Cardiac fibroblast (primary cell): ENCODE data around the gene IL18BP.

Source experiments
- DNase-seq, 2 donors: peaks; one replicate each; pipeline versions ENCODE4 v3.0.0 to v3.0.0-alpha.2; 2010; ENCODE audit warnings: low read depth in 2 of 2
- H3K4me3 ChIP-seq, 2 donors: replicated peaks in 1 of 2; 1 replicate in 1 of 2; 2 replicates in 1 of 2; pipeline ENCODE4 v1.5.1; 2011; ENCODE audit warnings: low read depth in 2 of 2, low read length in 2 of 2, mild to moderate bottlenecking in 2 of 2, moderate library complexity in 1 of 2
- TF ChIP-seq, protein P1 (sequence below): IDR thresholded peaks from one replicate; pipeline ENCODE4 v1.5.1; 2011; ENCODE audit warnings: low read depth, mild to moderate bottlenecking, low read length, inconsistent platforms

IL18BP gene

DNA sequence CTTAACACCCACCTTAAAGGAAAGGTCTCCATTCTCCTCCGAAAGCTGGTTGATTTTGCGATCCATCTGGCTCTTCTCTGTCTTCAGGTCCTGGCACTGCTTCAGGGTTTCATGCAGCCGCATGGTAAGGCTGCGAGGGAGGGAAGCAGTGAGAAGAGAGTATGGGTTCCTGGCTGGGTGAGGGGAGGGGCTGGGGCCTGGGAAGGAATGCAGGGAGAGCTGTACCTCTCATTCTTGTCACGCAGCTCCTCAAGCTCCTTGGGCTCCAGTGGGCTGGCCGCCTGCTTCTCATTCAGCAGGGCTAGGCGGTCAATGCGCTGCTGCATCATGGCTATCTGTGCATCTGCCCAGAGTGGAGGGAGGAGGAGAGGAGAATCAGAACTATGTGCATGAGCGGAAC is 19.5 kb downstream of the IL18BP start:
- DNase-seq = no peak
- no peak overlapping the region for H3K4me3 ChIP-seq
- TF ChIP-seq, protein P1, sequence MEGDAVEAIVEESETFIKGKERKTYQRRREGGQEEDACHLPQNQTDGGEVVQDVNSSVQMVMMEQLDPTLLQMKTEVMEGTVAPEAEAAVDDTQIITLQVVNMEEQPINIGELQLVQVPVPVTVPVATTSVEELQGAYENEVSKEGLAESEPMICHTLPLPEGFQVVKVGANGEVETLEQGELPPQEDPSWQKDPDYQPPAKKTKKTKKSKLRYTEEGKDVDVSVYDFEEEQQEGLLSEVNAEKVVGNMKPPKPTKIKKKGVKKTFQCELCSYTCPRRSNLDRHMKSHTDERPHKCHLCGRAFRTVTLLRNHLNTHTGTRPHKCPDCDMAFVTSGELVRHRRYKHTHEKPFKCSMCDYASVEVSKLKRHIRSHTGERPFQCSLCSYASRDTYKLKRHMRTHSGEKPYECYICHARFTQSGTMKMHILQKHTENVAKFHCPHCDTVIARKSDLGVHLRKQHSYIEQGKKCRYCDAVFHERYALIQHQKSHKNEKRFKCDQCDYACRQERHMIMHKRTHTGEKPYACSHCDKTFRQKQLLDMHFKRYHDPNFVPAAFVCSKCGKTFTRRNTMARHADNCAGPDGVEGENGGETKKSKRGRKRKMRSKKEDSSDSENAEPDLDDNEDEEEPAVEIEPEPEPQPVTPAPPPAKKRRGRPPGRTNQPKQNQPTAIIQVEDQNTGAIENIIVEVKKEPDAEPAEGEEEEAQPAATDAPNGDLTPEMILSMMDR = no peak

GRCh38 chr11:72023335-72023734 is 24.6 kb downstream of the IL18BP start:
- TF ChIP-seq, protein P1 = no peak
- no peak for DNase-seq

DNA sequence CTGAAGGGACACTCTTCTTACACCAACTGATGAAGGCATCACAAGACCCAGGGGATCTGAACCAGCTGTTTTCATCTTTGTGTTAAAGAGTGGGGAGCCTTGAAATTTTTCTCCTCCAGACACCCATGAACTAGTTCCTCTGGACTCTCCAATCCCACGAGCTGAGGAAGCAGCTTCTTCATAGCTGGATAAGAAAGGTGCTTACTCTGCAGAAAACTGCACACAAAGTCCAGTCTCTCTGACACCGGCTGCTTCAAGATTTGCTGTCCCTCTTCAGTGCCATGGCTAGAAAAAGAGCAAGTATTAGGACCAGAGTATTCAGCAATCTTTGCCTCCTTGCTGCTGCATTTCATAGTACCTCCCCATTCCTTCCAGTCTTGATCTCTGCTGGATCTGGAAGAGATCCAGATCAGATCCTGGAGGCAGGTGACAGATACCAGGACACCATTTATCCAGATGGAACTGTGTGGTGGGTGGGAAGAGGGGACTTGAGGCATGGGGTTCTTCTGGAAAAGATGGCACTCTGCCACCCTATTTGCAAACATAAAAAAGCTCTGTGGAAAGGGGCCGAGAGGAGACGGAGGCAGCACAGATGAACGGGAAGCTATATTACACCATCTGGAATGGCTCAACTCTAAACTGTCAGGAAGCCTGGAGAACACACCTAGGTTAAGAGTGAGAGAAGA is 25.5 kb downstream of the IL18BP start:
- TF ChIP-seq, protein P1 = no peak
- H3K4me3 ChIP-seq = no peak overlapping the region
- no peak for DNase-seq

More at GRCh38 chr11:72023335-72023734, 24.6 kb downstream of the IL18BP start:
- H3K4me3 ChIP-seq = no peak overlapping the region

DNA sequence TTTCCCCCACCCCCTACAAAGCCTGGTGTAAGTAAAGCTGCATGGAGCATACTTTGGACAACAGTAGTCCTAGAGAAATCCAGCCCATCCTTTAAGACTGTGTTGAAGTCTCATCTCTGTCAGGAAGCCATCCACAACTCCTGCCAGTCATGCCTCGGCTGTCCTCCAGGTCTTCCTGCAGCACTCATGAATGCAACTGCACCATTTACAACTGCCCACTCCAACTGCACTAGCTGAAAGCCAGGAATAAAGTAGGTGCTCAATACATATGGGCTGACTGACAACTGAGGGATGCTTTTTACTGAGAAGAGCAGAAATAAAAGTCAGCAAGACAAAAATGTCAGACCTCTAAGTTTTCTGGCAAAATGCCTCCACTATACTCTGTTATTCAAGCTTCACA is 27.4 kb downstream of the IL18BP start:
- no peak for DNase-seq
- H3K4me3 ChIP-seq = no peak overlapping the region
- TF ChIP-seq, protein P1 = no peak

DNA sequence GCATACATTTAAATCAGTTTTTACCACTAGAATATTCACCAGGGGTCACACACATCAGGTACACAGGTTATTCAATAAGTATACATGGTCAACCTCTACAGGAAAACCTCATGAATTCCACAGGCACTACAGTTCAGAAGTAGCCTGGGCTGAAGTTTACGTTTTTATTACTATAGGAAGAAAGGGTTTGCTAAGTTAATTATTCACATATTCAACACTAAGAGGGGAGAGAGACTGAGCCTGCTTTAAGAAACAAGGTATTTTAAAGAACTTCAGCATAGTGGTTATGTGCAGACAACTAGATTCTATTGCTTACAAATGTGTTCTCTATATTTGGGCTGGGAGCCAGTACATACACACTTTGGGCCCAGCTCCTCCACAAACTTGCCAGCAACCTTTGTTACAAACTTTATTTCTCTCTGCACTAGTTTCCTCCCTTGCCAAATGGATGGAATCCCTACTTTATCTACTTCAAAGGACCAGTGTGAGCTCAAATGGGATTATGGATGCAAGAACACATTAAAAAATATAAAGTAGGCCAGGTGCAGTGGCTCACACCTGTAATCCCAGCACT is 31.9 kb downstream of the IL18BP start:
- no peak for DNase-seq
- no peak overlapping the region for H3K4me3 ChIP-seq
- TF ChIP-seq, protein P1 = no peak

DNA sequence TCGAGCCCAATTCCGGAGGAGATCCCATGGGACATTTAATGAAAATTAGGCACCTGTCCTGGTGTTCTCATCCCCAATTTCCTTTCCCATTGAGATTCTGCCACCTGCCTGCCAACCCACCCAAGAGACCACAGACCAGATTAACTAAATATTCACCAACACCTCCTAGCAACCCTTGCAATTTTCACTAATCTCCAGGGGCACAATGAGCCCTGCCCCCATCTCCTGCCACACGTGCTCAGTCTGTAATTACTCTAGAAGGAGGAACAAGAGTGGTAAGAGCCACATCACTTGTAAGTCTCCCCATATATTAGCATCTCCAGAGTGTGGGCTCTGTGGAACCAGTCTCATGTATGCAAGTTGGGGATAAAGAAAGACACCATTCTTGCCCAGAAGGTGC is 38.0 kb downstream of the IL18BP start:
- TF ChIP-seq, protein P1 = no peak
- no peak for DNase-seq
- no peak overlapping the region for H3K4me3 ChIP-seq
